NOMO-1 treated with dmso at 0.1 percent for 144 hours (cell line): ENCODE measurements around the gene GPR78.

Experiments
- DNase-seq: peaks from one replicate; lab custom pipeline; 2025; ENCODE audit not compliant: unreplicated experiment; lab: John Stamatoyannopoulos, UW

The GPR78 gene

GRCh38 chr4:8546766-8547107, 33.5 kb upstream of the GPR78 start:
- no peak for DNase-seq

- no peak for DNase-seq
These were observed 32.9 kb upstream of the GPR78 start for GRCh38 chr4:8547108-8547911.

- no peak for DNase-seq
These were observed 32.1 kb upstream of the GPR78 start for GRCh38 chr4:8547912-8548730.

DNA sequence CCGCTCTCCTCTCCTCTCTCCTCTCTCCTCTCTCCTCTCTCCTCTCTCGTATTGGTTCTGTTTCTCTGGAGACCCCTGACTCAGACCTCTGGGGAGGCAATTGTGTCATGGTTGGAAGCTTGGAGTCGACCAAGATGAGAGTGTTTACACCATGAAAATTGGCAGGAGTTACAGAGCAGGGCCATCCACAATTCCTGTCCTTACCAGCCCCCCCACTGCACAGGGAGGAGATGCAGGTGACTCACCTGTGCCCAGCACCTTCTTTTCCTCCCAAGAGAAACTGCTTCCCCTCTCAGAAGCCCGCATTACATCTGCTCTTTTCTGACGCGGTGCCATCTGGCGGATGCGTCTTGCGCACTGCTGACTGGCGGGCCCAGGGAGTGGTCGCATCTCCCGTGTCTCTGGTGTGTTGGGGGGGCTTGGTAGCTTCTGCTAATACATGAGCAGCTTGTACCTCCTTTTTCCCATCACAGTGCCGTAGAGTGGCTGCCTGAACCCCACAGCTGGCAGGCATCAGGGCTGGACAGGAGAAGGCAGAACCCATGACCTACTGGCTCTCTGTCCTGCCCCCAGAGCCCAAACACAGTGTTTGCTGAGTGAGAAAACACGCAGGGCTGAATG, 31.4 kb upstream of the GPR78 start:
- DNase-seq = no peak

- no peak for DNase-seq
These were observed 30.8 kb upstream of the GPR78 start for GRCh38 chr4:8549352-8549931.

DNA sequence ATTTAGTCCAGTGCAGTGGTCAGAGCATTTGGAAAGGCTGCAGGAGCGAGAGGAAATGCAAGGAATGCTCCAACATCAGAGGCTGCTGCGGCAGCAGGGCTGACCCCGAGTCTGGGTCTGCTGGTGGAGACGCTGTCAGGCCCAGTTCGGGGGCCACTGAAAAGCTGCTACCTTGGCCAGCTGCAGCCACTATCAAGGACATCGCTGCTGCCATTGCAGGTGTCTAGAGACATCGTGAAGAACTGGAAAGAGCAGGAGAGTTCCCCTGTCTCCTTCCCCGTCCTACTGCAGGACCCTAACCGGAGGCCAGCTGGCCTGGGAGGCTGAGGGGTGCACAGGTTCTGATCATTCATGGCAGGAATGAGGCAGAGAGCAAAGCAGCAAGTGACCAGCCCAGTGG, 29.5 kb upstream of the GPR78 start:
- DNase-seq = no peak

GRCh38 chr4:8552024-8552423, 28.2 kb upstream of the GPR78 start:
- DNase-seq = no peak

DNA sequence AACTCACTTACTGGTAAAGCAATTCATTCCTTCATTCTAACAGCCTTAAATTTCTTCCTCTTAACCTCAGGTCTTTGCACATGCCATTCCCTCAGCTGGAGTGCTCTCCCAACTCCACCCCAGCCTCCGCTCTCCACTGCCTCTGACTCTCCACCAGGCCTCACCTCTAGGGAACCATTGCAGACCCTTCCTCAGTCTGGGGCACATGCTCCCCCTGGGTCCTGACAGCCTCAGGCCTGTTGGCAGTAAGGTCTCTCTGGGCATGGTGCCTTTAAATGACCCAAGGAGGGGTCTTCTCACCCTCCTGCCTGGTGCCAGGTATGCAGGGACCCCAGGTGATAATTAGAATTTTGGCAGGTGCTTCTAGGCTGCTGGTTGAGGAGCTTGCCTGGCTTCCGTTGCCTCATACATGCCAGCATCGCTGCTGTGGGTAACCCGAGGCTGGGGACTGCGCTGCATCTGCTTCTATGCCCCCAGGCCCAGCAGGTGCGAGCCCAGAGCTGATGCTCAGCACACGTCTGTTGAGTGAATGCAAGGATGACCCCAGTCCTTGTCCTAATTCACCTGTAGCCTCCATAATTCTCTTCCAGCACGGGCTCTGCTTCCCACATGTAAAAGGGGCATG, 27.5 kb upstream of the GPR78 start:
- DNase-seq = no peak

DNA sequence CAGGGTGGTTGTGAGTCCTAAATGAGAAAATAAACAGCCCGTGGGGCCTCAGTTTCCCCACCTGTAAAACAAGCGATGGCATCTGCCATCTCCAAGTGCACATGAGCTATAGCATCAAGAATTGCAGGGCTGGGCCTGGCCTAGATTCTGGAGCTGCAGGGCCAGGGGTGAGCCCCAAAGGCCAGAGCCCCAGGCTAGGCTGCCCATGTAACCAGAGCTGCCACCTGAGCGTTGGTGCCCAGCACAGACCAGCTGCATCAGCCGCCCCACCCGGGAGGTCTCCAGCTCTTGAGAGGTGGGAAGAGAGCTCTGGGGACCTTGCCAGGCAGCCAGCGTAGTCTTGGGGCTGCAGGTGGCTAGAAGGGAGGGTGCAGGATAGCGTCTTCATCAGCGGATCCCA, 27.0 kb upstream of the GPR78 start:
- DNase-seq = no peak

GRCh38 chr4:8553991-8554405, 26.2 kb upstream of the GPR78 start:
- DNase-seq = no peak

GRCh38 chr4:8554555-8555100, 25.6 kb upstream of the GPR78 start:
- DNase-seq = no peak

DNA sequence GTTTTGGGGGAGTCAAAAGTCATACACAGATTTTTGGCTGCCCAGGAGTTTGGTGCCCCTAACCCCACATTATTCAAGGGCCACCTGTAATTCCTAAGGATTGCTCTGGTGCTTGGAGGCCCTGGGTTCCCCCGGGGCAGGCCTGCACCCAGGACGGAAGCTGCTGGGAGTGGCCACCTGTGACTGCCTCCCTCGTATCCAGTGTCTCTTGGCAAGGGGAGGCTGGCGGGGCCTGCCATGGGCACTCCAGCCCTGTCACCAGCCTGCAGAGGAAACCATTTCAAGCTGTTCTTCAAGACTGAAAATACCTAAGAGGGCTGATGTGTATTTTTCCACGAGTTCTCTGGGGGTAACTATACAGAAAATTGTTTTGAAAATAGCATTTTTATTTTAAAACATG, 24.5 kb upstream of the GPR78 start:
- no peak for DNase-seq

DNA sequence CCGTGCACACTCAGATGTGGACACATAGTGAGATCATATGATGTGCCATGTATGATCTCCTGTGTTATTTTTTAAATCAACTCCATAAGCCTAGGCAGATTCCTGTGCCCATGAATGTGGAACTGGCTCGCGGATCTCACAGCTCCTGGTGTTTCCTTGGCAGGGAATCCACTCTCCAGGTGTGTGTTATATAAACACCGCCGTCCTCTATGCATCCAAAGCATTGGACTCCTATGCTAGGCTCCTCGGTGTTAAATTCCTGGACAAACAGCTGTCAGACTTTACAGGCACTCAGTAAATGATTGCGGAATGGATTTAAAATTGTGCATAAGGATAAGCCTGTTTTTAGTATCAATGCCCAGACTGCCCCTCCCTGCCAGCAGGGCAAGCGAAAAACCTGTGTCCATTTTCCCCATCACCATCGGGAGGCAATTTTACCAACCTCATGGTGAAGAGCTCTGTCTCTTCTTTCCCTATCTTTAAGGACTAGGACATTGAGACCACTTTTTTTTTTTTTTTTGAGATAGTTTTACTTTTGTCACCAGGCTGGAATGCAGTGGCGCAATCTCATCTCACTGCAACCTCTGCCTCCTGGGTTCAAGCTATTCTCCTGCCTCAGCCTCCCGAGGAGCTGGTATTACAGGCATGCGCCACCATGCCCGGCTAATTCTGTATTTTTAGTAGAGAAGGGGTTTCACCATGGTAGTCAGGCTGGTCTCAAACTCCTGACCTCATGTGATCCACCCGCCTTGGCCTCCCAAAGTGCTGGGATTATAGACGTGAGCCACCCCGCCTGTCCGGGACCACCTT, 23.6 kb upstream of the GPR78 start:
- DNase-seq = no peak

GRCh38 chr4:8557151-8558076, 22.8 kb upstream of the GPR78 start:
- DNase-seq = no peak

DNA sequence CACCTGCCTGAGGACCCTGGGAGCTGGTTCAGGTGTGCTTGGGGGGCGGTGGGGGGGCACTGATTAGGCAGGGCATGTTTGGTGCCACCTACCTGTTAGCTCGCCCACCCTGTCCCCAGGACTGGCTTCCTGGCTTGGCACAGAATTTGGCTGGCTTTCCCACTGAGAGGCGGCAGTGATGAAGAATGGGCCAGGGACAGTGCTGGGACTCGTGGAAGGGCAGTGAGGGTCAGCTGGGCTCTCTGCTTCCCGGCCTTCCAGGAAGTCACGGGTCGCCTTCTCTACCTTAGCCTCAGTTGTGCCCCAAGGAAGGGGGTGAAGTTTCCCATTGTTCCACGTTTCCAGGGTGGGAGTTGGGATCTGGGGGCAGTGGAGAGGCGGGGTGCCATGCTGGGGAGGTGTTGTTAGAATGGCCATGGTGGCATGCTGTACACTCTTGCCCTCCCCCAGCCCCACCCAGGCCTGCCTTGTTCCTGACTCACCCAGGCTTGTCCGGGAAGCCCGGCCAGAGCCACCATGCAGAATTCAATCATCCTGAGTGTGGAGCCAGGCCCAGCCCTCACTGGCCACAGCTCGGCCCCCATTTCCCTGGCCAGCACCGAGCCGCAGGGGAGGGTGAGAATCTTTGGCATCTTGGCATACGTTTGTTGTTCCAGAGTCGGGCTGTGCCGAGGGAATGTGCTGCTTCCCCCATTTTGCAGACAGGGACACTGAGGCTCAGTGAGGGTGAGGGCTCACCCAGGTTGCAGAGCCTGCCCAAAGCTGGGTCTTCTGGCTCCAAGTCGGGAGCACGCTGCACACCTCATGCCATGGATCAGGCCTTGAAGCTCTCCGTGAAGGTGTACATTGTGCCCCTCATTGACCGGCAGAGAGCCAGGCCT, 21.9 kb upstream of the GPR78 start:
- no peak for DNase-seq

- no peak for DNase-seq
These were observed 21.2 kb upstream of the GPR78 start for GRCh38 chr4:8559011-8559410.

GRCh38 chr4:8559524-8560264, 20.5 kb upstream of the GPR78 start:
- no peak for DNase-seq
